HG02852 (cell line): ENCODE results near the gene DHX35.

Source experiments
- ATAC-seq: cut with Tn5 transposase; IDR thresholded peaks from one replicate; pipeline ENCODE4 v1.9.1; 2021; ENCODE audit warnings: mild to moderate bottlenecking, moderate library complexity; ENCODE audit not compliant: unreplicated experiment

The DHX35 gene

GRCh38 chr20:39052676-39053075, 90.5 kb downstream of the DHX35 start:
- no peak for ATAC-seq

GRCh38 chr20:39057143-39057542, 95.0 kb downstream of the DHX35 start:
- no peak for ATAC-seq

- no peak for ATAC-seq
These were observed 95.8 kb downstream of the DHX35 start for GRCh38 chr20:39057911-39058310.

- ATAC-seq, result no peak
These were observed 96.9 kb downstream of the DHX35 start for GRCh38 chr20:39059036-39059435.

- ATAC-seq, result no peak
These were observed 104.5 kb downstream of the DHX35 start for GRCh38 chr20:39066471-39067242.

- no peak for ATAC-seq
These were observed 105.5 kb downstream of the DHX35 start for GRCh38 chr20:39067526-39068216.

- ATAC-seq, result no peak
These were observed 107.8 kb downstream of the DHX35 start for GRCh38 chr20:39069976-39070375.

GRCh38 chr20:39070484-39071231, 108.5 kb downstream of the DHX35 start:
- ATAC-seq, result no peak

GRCh38 chr20:39072132-39072531, 110.0 kb downstream of the DHX35 start:
- no peak for ATAC-seq

GRCh38 chr20:39072653-39073052, 110.5 kb downstream of the DHX35 start:
- ATAC-seq, result no peak

GRCh38 chr20:39075731-39076130, 113.6 kb downstream of the DHX35 start:
- no peak for ATAC-seq

GRCh38 chr20:39076958-39077357, 114.8 kb downstream of the DHX35 start:
- no peak for ATAC-seq

GRCh38 chr20:39080326-39080725, 118.2 kb downstream of the DHX35 start:
- ATAC-seq, result no peak

GRCh38 chr20:39081255-39081654, 119.1 kb downstream of the DHX35 start:
- peak; percentile 66 for ATAC-seq

- ATAC-seq, result no peak
These were observed 120.7 kb downstream of the DHX35 start for GRCh38 chr20:39082622-39083398.

- ATAC-seq, result no peak
These were observed 121.6 kb downstream of the DHX35 start for GRCh38 chr20:39083761-39084160.

GRCh38 chr20:39089029-39089428, 126.9 kb downstream of the DHX35 start:
- no peak for ATAC-seq
